GM18505 (cell line): ENCODE data around the gene TBC1D9B.

Experiments used
- ATAC-seq: cut with Tn5 transposase; IDR thresholded peaks from one replicate; pipeline ENCODE4 v1.9.1; 2021; ENCODE audit not compliant: unreplicated experiment
- POLR2A ChIP-seq: IDR thresholded peaks from 4 replicates; pipeline ENCODE4 v1.6.1; 2011; ENCODE audit warnings: borderline replicate concordance; ENCODE audit not compliant: insufficient read depth, insufficient read length; ENCODE audit errors: extremely low read depth

The TBC1D9B gene

GRCh38 chr5:179864686-179865085 is 43.0 kb downstream of the TBC1D9B start:
- no peak for TF ChIP-seq POLR2A
- no peak for ATAC-seq

GRCh38 chr5:179863449-179864085 is 44.1 kb downstream of the TBC1D9B start:
- no peak for TF ChIP-seq POLR2A
- no peak for ATAC-seq

- TF ChIP-seq POLR2A: no peak
- no peak for ATAC-seq
These were observed 44.8 kb downstream of the TBC1D9B start for GRCh38 chr5:179862891-179863290.

- ATAC-seq: no peak
- TF ChIP-seq POLR2A: no peak
These were observed 45.4 kb downstream of the TBC1D9B start for GRCh38 chr5:179862296-179862695.

GRCh38 chr5:179860301-179860700 is 47.4 kb downstream of the TBC1D9B start:
- no peak for TF ChIP-seq POLR2A

GRCh38 chr5:179858586-179859427 is 48.9 kb downstream of the TBC1D9B start, which contains the start of gene MRNIP:
MRNIP (minus strand) TSS chr5:179858817; CDS start chr5:179858796, 21 bp downstream.
- TF ChIP-seq POLR2A: peak; percentile 65
- peak; percentile 95 for ATAC-seq

More at GRCh38 chr5:179860301-179860700, 47.4 kb downstream of the TBC1D9B start:
- no peak for ATAC-seq

- peak; percentile 45 for ATAC-seq
- TF ChIP-seq POLR2A: no peak
These were observed 49.5 kb downstream of the TBC1D9B start for GRCh38 chr5:179858241-179858585.

- TF ChIP-seq POLR2A: no peak
- no peak for ATAC-seq
These were observed 53.3 kb downstream of the TBC1D9B start for GRCh38 chr5:179854356-179854755.

GRCh38 chr5:179852993-179853547 is 54.6 kb downstream of the TBC1D9B start:
- ATAC-seq: no peak
- TF ChIP-seq POLR2A: peak; percentile 5

- TF ChIP-seq POLR2A: no peak
- no peak for ATAC-seq
These were observed 66.1 kb downstream of the TBC1D9B start for GRCh38 chr5:179841621-179842020.

GRCh38 chr5:179840766-179841165 is 66.9 kb downstream of the TBC1D9B start:
- TF ChIP-seq POLR2A: no peak
- ATAC-seq: no peak

GRCh38 chr5:179840321-179840720 is 67.4 kb downstream of the TBC1D9B start:
- TF ChIP-seq POLR2A: no peak
- no peak for ATAC-seq

- no peak for ATAC-seq
- no peak for TF ChIP-seq POLR2A
These were observed 68.1 kb downstream of the TBC1D9B start for GRCh38 chr5:179839328-179840256.
